HUES64 (cell line): Measurements from ENCODE around the gene PHPT1.
"Not testable (repeated sequence)": the region's sequence is repeated elsewhere in the genome, so short reads cannot be mapped to it uniquely, and the experiment has no call there.

Source experiments
- H3K27ac ChIP-seq: 2 replicates; pipeline ENCODE4 v1.7.0; 2013; ENCODE audit warnings: low read depth, low read length, inconsistent platforms
- H3K27me3 ChIP-seq: 2 replicates; pipeline ENCODE4 v1.6.1; 2013; ENCODE audit warnings: mild to moderate bottlenecking, low read length; ENCODE audit not compliant: insufficient read depth
- H3K36me3 ChIP-seq: 2 replicates; pipeline ENCODE4 v1.6.1; 2013; ENCODE audit warnings: mild to moderate bottlenecking, low read length; ENCODE audit not compliant: insufficient read depth
- H3K4me1 ChIP-seq: 2 replicates; pipeline ENCODE4 v1.6.1; 2013; ENCODE audit warnings: mild to moderate bottlenecking, low read length, moderate library complexity; ENCODE audit not compliant: insufficient read depth
- H3K4me3 ChIP-seq: 2 replicates; pipeline ENCODE4 v1.5.1; 2013; ENCODE audit warnings: mild to moderate bottlenecking, low read length, moderate library complexity
- H3K9ac ChIP-seq: 2 replicates; pipeline ENCODE4 v1.6.1; 2013; ENCODE audit warnings: mild to moderate bottlenecking, low read depth, low read length
- H3K9me3 ChIP-seq: 2 replicates; pipeline ENCODE4 v1.6.1; 2013; ENCODE audit warnings: low read depth, low read length; ENCODE audit not compliant: insufficient read depth
- WGBS: fragments of 150-250, 120-280 bp; methylation state at CpG from one replicate; pipeline ENCODE4 v1.1.7; 2013; ENCODE audit warnings: missing lambda C conversion rate; 5-methylcytosine and 5-hydroxymethylcytosine counted together

Gene PHPT1

GRCh38 chr9:136860933-136861873 lies 12.0 kb downstream of the PHPT1 start:
- WGBS: 97% methylated on average over 22 of the region's 22 CpGs
- Histone ChIP-seq H3K27me3 (no peaks in the 10 kb centered on the region), H3K27ac (no peak overlapping the region), H3K36me3 (peaks cover 39% of the 10 kb centered on the region), H3K4me1 (peaks cover 4% of the 10 kb centered on the region; the same call in 1 of the 2 replicates), H3K9me3 (no peaks in the 10 kb centered on the region), H3K9ac (no peak overlapping the region), H3K4me3 (no peak overlapping the region)

- H3K9me3 ChIP-seq: peaks cover under 1% of the 10 kb centered on the region
- 95% methylated on average over 26 of the region's 26 CpGs for WGBS
- H3K4me3 ChIP-seq: no peak overlapping the region
- H3K36me3 ChIP-seq: peaks cover 39% of the 10 kb centered on the region
- peaks cover 4% of the 10 kb centered on the region; the same call in 1 of the 2 replicates for H3K4me1 ChIP-seq
- H3K27me3 ChIP-seq: no peaks in the 10 kb centered on the region
- H3K27ac ChIP-seq: no peak overlapping the region
- H3K9ac ChIP-seq: no peak overlapping the region
Observed at GRCh38 chr9:136861874-136862457, 12.8 kb downstream of the PHPT1 start.

GRCh38 chr9:136862849-136863622 lies 13.8 kb downstream of the PHPT1 start:
- WGBS: 96% methylated on average over 31 of the region's 31 CpGs
- H3K9me3 ChIP-seq: peaks cover 6% of the 10 kb centered on the region
- H3K27ac ChIP-seq: no peak overlapping the region
- H3K9ac ChIP-seq: no peak overlapping the region
- no peaks in the 10 kb centered on the region for H3K27me3 ChIP-seq
- peaks cover 4% of the 10 kb centered on the region; the same call in 1 of the 2 replicates for H3K4me1 ChIP-seq
- peaks cover 39% of the 10 kb centered on the region for H3K36me3 ChIP-seq
- no peak overlapping the region for H3K4me3 ChIP-seq

- H3K9me3 ChIP-seq: peaks cover 6% of the 10 kb centered on the region
- H3K27me3 ChIP-seq: no peaks in the 10 kb centered on the region
- peaks cover 4% of the 10 kb centered on the region; the same call in 1 of the 2 replicates for H3K4me1 ChIP-seq
- H3K9ac ChIP-seq: no peak overlapping the region
- no peak overlapping the region for H3K27ac ChIP-seq
- peaks cover 39% of the 10 kb centered on the region for H3K36me3 ChIP-seq
- H3K4me3 ChIP-seq: no peak overlapping the region
- 94% methylated on average over 12 of the region's 12 CpGs for WGBS
Observed at GRCh38 chr9:136863623-136864273, 14.5 kb downstream of the PHPT1 start.

- peaks cover 6% of the 10 kb centered on the region for H3K9me3 ChIP-seq
- WGBS: 65% methylated on average over 11 of the region's 11 CpGs
- peak overlapping the region; percentile 54 for H3K4me3 ChIP-seq
- H3K27me3 ChIP-seq: no peaks in the 10 kb centered on the region
- peak overlapping the region; percentile 25; the same call in 1 of the 2 replicates for H3K9ac ChIP-seq
- no peak overlapping the region for H3K27ac ChIP-seq
- H3K36me3 ChIP-seq: peaks cover 39% of the 10 kb centered on the region
- H3K4me1 ChIP-seq: peaks cover 4% of the 10 kb centered on the region; the same call in 1 of the 2 replicates
Observed at GRCh38 chr9:136865041-136865767, 16.0 kb downstream of the PHPT1 start.

- Histone ChIP-seq H3K9ac (peak overlapping the region; percentile 80), H3K27me3 (no peaks in the 10 kb centered on the region), H3K27ac (peak overlapping the region; percentile 53; the same call in 1 of the 2 replicates), H3K9me3 (peaks cover 6% of the 10 kb centered on the region), H3K4me1 (peaks cover 4% of the 10 kb centered on the region; the same call in 1 of the 2 replicates), H3K4me3 (peak overlapping the region; percentile 54), H3K36me3 (peaks cover 37% of the 10 kb centered on the region)
- WGBS: under 1% methylated on average over 20 of the region's 20 CpGs
Observed at GRCh38 chr9:136865768-136866103, 16.5 kb downstream of the PHPT1 start.

- H3K4me3 ChIP-seq: peak overlapping the region; percentile 54
- 94% methylated on average over 26 of the region's 29 CpGs for WGBS
- H3K4me1 ChIP-seq, H3K27me3 ChIP-seq, H3K9me3 ChIP-seq, H3K27ac ChIP-seq, H3K9ac ChIP-seq: not testable (repeated sequence)
- H3K36me3 ChIP-seq: peaks cover 25% of the 10 kb centered on the region
Observed at GRCh38 chr9:136866898-136867421, 17.8 kb downstream of the PHPT1 start.

GRCh38 chr9:136867480-136867879 lies 18.3 kb downstream of the PHPT1 start:
- 97% methylated on average over 18 of the region's 18 CpGs for WGBS
- H3K27me3 ChIP-seq: no peaks in the 10 kb centered on the region
- H3K9me3 ChIP-seq: peaks cover 15% of the 10 kb centered on the region
- H3K4me3 ChIP-seq: no peak overlapping the region
- peaks cover 4% of the 10 kb centered on the region; the same call in 1 of the 2 replicates for H3K4me1 ChIP-seq
- peaks cover 20% of the 10 kb centered on the region for H3K36me3 ChIP-seq
- H3K9ac ChIP-seq: no peak overlapping the region
- no peak overlapping the region for H3K27ac ChIP-seq

GRCh38 chr9:136867917-136868316 lies 18.7 kb downstream of the PHPT1 start:
- WGBS: 96% methylated on average over 18 of the region's 18 CpGs
- Histone ChIP-seq H3K27ac (no peak overlapping the region), H3K36me3 (peaks cover 15% of the 10 kb centered on the region), H3K9ac (no peak overlapping the region), H3K9me3 (peaks cover 19% of the 10 kb centered on the region), H3K4me3 (no peak overlapping the region), H3K27me3 (no peaks in the 10 kb centered on the region), H3K4me1 (peaks cover 4% of the 10 kb centered on the region; the same call in 1 of the 2 replicates)

- WGBS: 93% methylated on average over 11 of the region's 11 CpGs
- Histone ChIP-seq H3K4me3 (no peak overlapping the region), H3K4me1 (peaks cover 4% of the 10 kb centered on the region; the same call in 1 of the 2 replicates), H3K27ac (no peak overlapping the region), H3K9ac (no peak overlapping the region), H3K36me3 (peaks cover 8% of the 10 kb centered on the region), H3K27me3 (no peaks in the 10 kb centered on the region), H3K9me3 (peaks cover 25% of the 10 kb centered on the region)
Observed at GRCh38 chr9:136868644-136869043, 19.4 kb downstream of the PHPT1 start.
